Cardiac muscle cell (in vitro differentiated cells and primary cell): ENCODE data around the gene POU3F3. TPM values are rescaled to one million over a fixed set of nuclear protein-coding genes. Genes with fewer than 3 reads are reported as not detected.

Experiments used
- DNase-seq, 2 donors: peaks; one replicate each; pipeline versions ENCODE4 v3.0.0 to v3.0.0-alpha.2; 2010 to 2017; ENCODE audit warnings: low read depth in 1 of 2, low spot score in 1 of 2
- H3K27ac ChIP-seq: fragments of 200-600 bp; sonication (generic); 2 replicates; pipeline ENCODE4 v1.5.1; 2016
- H3K27me3 ChIP-seq: fragments of 200-600 bp; sonication (generic); 2 replicates; pipeline ENCODE4 v1.6.0; 2016; ENCODE audit warnings: control low read depth
- H3K36me3 ChIP-seq: fragments of 200-600 bp; sonication (generic); 2 replicates; pipeline ENCODE4 v1.5.1; 2016; ENCODE audit warnings: control low read depth
- H3K4me1 ChIP-seq: fragments of 200-600 bp; sonication (generic); 2 replicates; pipeline ENCODE4 v1.8.1; 2017; ENCODE audit warnings: low read depth, mild to moderate bottlenecking, mixed run types
- H3K4me3 ChIP-seq: fragments of 200-600 bp; sonication (generic); 2 replicates; pipeline ENCODE4 v1.5.1; 2016; ENCODE audit warnings: mild to moderate bottlenecking
- H3K9me3 ChIP-seq: fragments of 200-600 bp; sonication (generic); 2 replicates; pipeline ENCODE4 v1.5.1; 2017; ENCODE audit warnings: low read depth, mild to moderate bottlenecking, control low read depth
- polyA plus RNA-seq: library from polyadenylated mRNA; unstranded; fragments of >200 nt; fragmentation: Nextera tagmentation; extraction: Ambion mirVana; gene quantifications from 2 replicates; pipeline ENCODE4 v1.2.1, GENCODE V29; 2016
- total RNA-seq: library from RNA; depleted of rRNA; stranded (reverse); fragments of >200 nt; gene quantifications from 2 replicates; pipeline ENCODE4 v1.2.3, GENCODE V29; 2016
- TF ChIP-seq, protein P1 (sequence below): IDR thresholded peaks from 2 replicates; pipeline ENCODE4 v1.5.1; 2012; ENCODE audit warnings: low read depth, mild to moderate bottlenecking, low read length

Gene POU3F3
- total and polyA plus RNA-seq, 2 experiments from 2014 or later, result not detected

DNA sequence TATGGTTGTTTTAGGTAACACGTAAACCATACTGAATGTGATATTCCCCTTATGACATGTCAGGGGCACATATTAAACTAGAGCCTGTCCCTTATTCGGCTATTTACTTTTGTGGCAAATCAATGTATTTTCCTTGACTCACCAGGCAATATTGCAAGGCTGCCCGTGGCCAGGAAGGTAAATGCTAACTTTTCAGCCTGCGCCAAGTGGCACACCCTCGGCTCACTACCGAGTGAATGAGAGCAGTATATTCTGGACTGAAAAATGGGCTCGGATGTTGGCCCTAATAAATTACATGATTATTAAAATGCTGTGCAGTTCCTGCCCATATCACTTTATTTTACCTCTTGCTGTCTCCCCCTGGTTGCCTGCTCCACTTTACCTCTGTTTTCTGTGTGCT is 46.7 kb downstream of the POU3F3 start:
- Histone ChIP-seq H3K4me3 (no peak overlapping the region), H3K4me1 (no peaks in the 10 kb centered on the region), H3K27me3 (no peaks in the 10 kb centered on the region), H3K36me3 (no peaks in the 10 kb centered on the region), H3K27ac (no peak overlapping the region), H3K9me3 (no peaks in the 10 kb centered on the region)
- no peak for DNase-seq
- TF ChIP-seq, protein P1, sequence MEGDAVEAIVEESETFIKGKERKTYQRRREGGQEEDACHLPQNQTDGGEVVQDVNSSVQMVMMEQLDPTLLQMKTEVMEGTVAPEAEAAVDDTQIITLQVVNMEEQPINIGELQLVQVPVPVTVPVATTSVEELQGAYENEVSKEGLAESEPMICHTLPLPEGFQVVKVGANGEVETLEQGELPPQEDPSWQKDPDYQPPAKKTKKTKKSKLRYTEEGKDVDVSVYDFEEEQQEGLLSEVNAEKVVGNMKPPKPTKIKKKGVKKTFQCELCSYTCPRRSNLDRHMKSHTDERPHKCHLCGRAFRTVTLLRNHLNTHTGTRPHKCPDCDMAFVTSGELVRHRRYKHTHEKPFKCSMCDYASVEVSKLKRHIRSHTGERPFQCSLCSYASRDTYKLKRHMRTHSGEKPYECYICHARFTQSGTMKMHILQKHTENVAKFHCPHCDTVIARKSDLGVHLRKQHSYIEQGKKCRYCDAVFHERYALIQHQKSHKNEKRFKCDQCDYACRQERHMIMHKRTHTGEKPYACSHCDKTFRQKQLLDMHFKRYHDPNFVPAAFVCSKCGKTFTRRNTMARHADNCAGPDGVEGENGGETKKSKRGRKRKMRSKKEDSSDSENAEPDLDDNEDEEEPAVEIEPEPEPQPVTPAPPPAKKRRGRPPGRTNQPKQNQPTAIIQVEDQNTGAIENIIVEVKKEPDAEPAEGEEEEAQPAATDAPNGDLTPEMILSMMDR, result no peak

DNA sequence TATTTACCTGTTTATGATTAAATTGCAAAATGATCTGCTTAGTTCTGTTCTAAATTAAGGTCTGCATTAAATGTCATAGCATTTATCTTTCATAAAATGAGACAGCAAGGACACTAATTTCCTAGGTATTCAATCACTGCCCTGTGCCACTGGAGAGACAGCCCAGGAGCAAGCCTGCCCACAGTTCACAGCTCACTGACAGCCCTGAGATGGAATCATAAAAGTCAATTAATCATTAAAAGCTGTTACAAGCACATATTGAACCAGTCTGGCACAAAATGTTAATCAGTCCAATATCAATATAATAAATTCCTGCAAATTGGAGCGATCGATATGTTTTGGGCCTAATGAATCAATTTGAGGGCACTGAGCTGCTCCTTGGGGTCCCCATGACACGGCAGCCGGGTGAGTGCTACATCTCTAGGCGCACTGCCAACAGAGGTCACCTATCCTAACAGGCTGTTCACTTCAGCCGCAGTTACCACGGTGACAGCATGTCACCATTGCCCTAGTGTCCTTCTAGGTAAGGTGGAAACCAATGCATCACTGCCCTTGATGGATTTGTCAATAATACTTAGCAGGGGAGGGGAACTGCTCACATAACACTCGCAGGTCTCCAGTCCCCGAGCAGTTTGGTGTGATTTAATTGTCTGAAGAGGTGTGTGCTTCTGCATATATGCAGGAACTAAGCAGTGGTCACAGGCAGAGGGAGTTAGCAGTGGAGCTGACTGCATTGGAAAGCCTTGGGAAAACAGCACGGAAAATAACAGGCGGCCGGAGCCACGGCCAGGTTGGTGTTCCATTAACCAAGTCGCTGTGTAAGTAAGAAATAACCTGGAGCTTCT is 47.3 kb downstream of the POU3F3 start:
- H3K27ac ChIP-seq, result no peak overlapping the region
- H3K9me3 ChIP-seq, result no peaks in the 10 kb centered on the region
- H3K36me3 ChIP-seq, result no peaks in the 10 kb centered on the region
- no peaks in the 10 kb centered on the region for H3K27me3 ChIP-seq
- DNase-seq, result no peak
- TF ChIP-seq, protein P1, result no peak
- H3K4me1 ChIP-seq, result no peaks in the 10 kb centered on the region
- no peak overlapping the region for H3K4me3 ChIP-seq

DNA sequence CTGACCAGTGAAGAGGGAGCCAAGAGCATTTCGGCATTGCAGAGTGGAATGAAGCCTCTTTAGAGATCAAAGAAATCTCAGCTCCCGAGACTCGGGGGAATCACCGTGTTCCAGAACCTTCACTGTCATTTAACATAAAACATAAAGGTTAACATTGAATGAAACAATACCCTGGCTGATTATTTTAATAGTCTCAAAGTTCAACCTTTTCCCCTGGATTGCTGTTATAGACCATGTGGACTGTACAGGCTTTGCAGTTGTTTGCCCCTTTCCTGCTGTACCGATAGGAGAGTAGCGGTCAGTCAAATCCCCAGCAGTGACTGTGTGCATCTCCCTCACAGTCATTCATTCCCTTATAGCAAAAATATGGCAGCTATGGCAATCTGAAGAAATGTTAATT is 48.4 kb downstream of the POU3F3 start:
- H3K27ac ChIP-seq, result no peak overlapping the region
- H3K9me3 ChIP-seq, result no peaks in the 10 kb centered on the region

More for the DNA sequence above, 48.4 kb downstream of the POU3F3 start:
- H3K27me3 ChIP-seq, result no peaks in the 10 kb centered on the region
- DNase-seq, result no peak
- TF ChIP-seq, protein P1, result no peak
- H3K4me1 ChIP-seq, result no peaks in the 10 kb centered on the region
- H3K4me3 ChIP-seq, result no peak overlapping the region
- H3K36me3 ChIP-seq, result no peaks in the 10 kb centered on the region

Other genes with a start within 250 kb of the POU3F3 start
- gene MRPS9, start 184.0 kb downstream of the POU3F3 start, total RNA-seq, result 41.8 and 43.8 TPM in 2 replicates
- 75.9 and 85.3 TPM in 2 replicates for gene MRPS9, start 184.0 kb downstream of the POU3F3 start, polyA plus RNA-seq